DOHH2 (cell line): Measurements from ENCODE around the gene RANBP3.

Source experiments
- H3F3A ChIP-seq: fragments of 200-600 bp; sonication (generic), shearing (Covaris generic); 2 replicates; pipeline ENCODE4 v1.6.0; 2016; ENCODE audit warnings: antibody characterized with exemption, mild to moderate bottlenecking; ENCODE audit not compliant: control insufficient read depth, insufficient read depth
- H3K27ac ChIP-seq: fragments of 200-600 bp; sonication (generic); 2 replicates; pipeline ENCODE4 v1.5.1; 2014; ENCODE audit warnings: low read depth, mild to moderate bottlenecking, low read length, moderate library complexity
- H3K27me3 ChIP-seq: fragments of 200-600 bp; sonication (generic); 2 replicates; pipeline ENCODE4 v1.6.1; 2014; ENCODE audit warnings: mild to moderate bottlenecking, low read length, mixed read lengths; ENCODE audit not compliant: control insufficient read depth
- H3K36me3 ChIP-seq: fragments of 200-600 bp; sonication (generic); 2 replicates; pipeline ENCODE4 v1.6.1; 2014; ENCODE audit warnings: mild to moderate bottlenecking, low read length, moderate library complexity, mixed read lengths; ENCODE audit not compliant: control insufficient read depth
- H3K4me1 ChIP-seq: fragments of 200-600 bp; sonication (generic); 2 replicates; pipeline ENCODE4 v1.6.1; 2014; ENCODE audit warnings: mild to moderate bottlenecking, low read length, mixed read lengths; ENCODE audit not compliant: control insufficient read depth
- H3K4me2 ChIP-seq: fragments of 200-600 bp; sonication (generic); 2 replicates; pipeline ENCODE4 v1.6.0; 2014; ENCODE audit warnings: mild to moderate bottlenecking, low read length, moderate library complexity
- H3K4me3 ChIP-seq: fragments of 200-600 bp; sonication (generic); 2 replicates; pipeline ENCODE4 v1.5.1; 2014; ENCODE audit warnings: mild to moderate bottlenecking, low read length, mixed read lengths
- H3K79me2 ChIP-seq: fragments of 200-600 bp; sonication (generic); 2 replicates; pipeline ENCODE4 v1.6.1; 2014; ENCODE audit warnings: mild to moderate bottlenecking, low read length, mixed read lengths; ENCODE audit not compliant: control insufficient read depth
- H3K9me2 ChIP-seq: fragments of 200-600 bp; sonication (generic); replicated peaks from 2 replicates; pipeline ENCODE4 v1.6.1; 2014; ENCODE audit warnings: mild to moderate bottlenecking, low read length, mixed read lengths; ENCODE audit not compliant: control insufficient read depth
- H3K9me3 ChIP-seq: fragments of 200-600 bp; sonication (generic); 2 replicates; pipeline ENCODE4 v1.6.1; 2014; ENCODE audit warnings: antibody characterized with exemption, low read length, mixed read lengths; ENCODE audit not compliant: control insufficient read depth, insufficient read depth
- H4K20me1 ChIP-seq: fragments of 200-600 bp; sonication (generic); 2 replicates; pipeline ENCODE4 v1.6.0; 2014; ENCODE audit warnings: low read depth, mild to moderate bottlenecking, antibody characterized with exemption, low read length, moderate library complexity; ENCODE audit not compliant: control insufficient read depth, insufficient read depth
- EZH2phosphoT487 ChIP-seq: fragments of 200-600 bp; sonication (generic); IDR thresholded peaks from 2 replicates; pipeline ENCODE4 v1.6.1; 2017; ENCODE audit warnings: borderline replicate concordance, mild to moderate bottlenecking, antibody characterized with exemption, low read length, moderate library complexity, mixed read lengths
- TF ChIP-seq, protein P1 (sequence below): fragments of 200-600 bp; sonication (generic); IDR thresholded peaks from one replicate; pipeline ENCODE4 v1.5.1; 2014; ENCODE audit warnings: antibody characterized with exemption, mild to moderate bottlenecking, low read depth, low read length; ENCODE audit not compliant: poor library complexity, severe bottlenecking

The RANBP3 gene

DNA sequence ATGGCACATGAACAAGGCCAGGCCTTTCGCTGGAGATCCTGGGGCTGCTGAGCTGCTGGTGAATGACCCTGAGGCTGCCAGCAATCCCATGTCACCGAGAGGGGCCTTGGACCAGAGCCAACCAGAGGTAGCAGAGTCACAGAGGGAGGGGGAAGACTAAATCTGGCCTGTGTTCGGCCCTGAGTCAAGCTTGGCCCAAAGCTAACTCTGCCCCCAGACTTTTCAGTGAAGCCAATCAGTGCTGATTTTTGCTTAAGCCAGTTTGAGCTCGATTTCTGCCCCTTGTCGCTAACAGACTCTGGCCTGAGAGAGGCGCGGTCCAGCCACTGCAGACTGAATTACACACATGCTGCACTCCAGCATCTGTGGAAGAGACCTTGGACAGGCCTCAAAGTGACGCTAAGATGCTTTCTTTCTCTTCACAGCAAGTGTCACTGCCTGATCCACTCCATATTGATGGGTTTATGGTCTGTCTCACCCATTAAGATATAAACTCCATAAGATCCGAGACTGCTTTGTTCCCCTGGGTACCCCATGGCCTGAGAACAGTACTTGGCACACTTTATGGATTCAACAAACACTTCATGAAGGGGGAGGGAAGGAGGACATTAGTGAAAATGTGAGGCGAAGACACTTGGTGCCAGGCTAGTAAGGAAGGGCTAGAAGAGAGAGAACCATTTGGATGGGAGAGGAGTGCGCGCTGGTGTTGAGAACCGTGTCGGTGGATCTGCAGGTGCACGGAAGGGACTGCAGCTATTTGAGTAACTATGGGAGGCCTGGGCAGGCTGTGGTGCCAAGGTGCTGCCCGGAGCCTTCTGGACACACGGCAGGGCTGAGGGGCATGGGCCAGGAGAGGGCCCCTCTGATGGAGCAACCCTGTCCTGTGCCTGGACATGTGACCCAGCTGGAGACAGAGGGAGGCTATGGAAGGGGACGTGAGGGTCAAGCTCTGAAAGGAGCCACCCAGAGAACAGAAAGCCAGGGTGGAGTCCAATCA lies 17.6 kb downstream of the RANBP3 start:
- TF ChIP-seq, protein P1, sequence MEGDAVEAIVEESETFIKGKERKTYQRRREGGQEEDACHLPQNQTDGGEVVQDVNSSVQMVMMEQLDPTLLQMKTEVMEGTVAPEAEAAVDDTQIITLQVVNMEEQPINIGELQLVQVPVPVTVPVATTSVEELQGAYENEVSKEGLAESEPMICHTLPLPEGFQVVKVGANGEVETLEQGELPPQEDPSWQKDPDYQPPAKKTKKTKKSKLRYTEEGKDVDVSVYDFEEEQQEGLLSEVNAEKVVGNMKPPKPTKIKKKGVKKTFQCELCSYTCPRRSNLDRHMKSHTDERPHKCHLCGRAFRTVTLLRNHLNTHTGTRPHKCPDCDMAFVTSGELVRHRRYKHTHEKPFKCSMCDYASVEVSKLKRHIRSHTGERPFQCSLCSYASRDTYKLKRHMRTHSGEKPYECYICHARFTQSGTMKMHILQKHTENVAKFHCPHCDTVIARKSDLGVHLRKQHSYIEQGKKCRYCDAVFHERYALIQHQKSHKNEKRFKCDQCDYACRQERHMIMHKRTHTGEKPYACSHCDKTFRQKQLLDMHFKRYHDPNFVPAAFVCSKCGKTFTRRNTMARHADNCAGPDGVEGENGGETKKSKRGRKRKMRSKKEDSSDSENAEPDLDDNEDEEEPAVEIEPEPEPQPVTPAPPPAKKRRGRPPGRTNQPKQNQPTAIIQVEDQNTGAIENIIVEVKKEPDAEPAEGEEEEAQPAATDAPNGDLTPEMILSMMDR = no peak
- no peak for TF ChIP-seq EZH2phosphoT487
- Histone ChIP-seq H4K20me1 (peaks cover 40% of the 10 kb centered on the region; the same call in 1 of the 2 replicates), H3K79me2 (peaks cover 100% of the 10 kb centered on the region), H3K4me1 (peaks cover 27% of the 10 kb centered on the region), H3K9me2 (no peaks in the 10 kb centered on the region), H3K27ac (no peak overlapping the region), H3K9me3 (no peaks in the 10 kb centered on the region), H3K36me3 (peaks cover 36% of the 10 kb centered on the region), H3F3A (no peaks in the 10 kb centered on the region), H3K27me3 (no peaks in the 10 kb centered on the region), H3K4me2 (no peak overlapping the region), H3K4me3 (no peak overlapping the region)

DNA sequence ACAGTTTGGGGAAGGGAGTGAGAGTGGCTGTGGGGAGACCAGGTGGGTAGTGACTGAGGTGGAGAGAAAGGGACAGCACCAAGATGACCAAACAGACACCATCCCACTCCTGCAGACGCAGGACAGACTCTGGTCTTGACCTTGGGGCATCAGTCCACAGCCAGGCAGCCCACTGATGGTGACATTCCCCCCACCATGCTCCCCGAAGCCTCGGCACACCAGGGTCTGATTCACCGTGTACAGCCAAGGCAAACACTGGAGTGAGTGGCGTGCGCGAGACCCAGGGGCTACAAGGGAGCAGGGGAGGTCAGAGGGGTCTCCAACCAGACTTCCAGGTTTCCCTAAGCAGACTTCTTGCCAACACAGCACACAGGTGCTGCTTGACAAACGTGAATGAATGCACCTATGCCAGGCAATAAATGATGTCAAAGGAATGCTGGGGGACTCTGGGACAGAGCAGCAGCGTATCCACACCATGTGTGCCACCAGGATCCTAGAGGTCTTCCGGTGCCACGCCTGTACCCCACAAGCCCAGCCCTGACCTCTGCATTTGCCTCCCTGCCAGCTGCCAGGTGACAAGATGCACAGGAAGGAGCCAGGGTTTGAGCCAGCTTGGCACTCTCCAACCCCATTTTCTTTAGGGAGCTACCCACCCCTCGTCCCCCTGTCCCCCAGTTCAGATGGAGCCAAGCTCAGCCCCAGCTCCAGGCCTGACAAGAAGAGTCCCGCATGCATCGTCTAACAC lies 18.5 kb downstream of the RANBP3 start:
- no peak overlapping the region for H3K4me2 ChIP-seq
- H4K20me1 ChIP-seq = peaks cover 39% of the 10 kb centered on the region; the same call in 1 of the 2 replicates
- TF ChIP-seq, protein P1 = no peak
- no peak for TF ChIP-seq EZH2phosphoT487
- H3K4me3 ChIP-seq = no peak overlapping the region
- H3F3A ChIP-seq = no peaks in the 10 kb centered on the region
- H3K36me3 ChIP-seq = peaks cover 31% of the 10 kb centered on the region
- no peaks in the 10 kb centered on the region for H3K9me3 ChIP-seq
- H3K79me2 ChIP-seq = peaks cover 100% of the 10 kb centered on the region
- H3K27ac ChIP-seq = no peak overlapping the region
- H3K9me2 ChIP-seq = no peaks in the 10 kb centered on the region
- H3K4me1 ChIP-seq = peaks cover 34% of the 10 kb centered on the region
- no peaks in the 10 kb centered on the region for H3K27me3 ChIP-seq

DNA sequence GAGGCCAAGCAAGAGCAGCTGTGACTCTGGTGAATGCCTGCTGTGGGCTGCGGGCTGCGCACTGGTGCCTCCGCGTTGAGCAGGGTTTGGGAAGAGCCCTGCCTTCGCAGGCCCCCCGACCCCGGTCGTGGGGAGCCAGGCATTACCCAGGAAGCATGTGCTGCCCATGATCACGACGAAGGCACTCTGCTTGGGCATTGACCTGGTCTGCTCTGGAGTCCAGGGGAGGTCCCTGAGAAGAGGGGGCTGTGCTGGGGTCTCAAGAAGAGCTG lies 19.2 kb downstream of the RANBP3 start:
- peaks cover 100% of the 10 kb centered on the region for H3K79me2 ChIP-seq
- TF ChIP-seq, protein P1 = no peak
- TF ChIP-seq EZH2phosphoT487 = no peak
- H3K4me3 ChIP-seq = no peak overlapping the region
- H3K4me1 ChIP-seq = peaks cover 40% of the 10 kb centered on the region
- H4K20me1 ChIP-seq = peaks cover 40% of the 10 kb centered on the region; the same call in 1 of the 2 replicates
- peaks cover 31% of the 10 kb centered on the region for H3K36me3 ChIP-seq
- no peak overlapping the region for H3K27ac ChIP-seq
- no peaks in the 10 kb centered on the region for H3K9me2 ChIP-seq
- H3F3A ChIP-seq = no peaks in the 10 kb centered on the region
- no peaks in the 10 kb centered on the region for H3K27me3 ChIP-seq
- no peak overlapping the region for H3K4me2 ChIP-seq
- no peaks in the 10 kb centered on the region for H3K9me3 ChIP-seq
